ENCODE data around the gene CTNNA3.

CTNNA3 gene

DNA sequence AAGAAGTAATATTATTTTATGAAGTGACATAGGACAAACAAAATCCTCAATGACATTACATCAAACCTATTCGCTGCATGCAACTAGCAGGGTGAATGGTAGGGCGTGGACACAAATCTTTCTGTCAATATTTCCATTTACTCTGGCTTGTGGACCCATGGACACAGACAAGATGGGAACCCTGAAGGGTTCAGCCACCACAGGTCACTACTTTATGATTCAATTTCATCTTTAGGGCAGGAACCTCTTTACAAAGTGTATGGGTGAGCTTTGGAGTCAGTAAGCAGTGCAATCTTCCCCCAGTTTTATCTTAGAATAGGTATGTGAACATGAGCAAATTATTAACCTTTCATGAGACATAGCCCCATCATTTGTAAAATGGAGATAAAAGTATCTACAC lies 1752.5 kb downstream of the CTNNA3 start:
- in situ Hi-C loops (cut with MboI; ENCODE audit: low sequenced_read_pairs, unreplicated experiment), result no loop called here
- TF ChIP-seq, protein P1, sequence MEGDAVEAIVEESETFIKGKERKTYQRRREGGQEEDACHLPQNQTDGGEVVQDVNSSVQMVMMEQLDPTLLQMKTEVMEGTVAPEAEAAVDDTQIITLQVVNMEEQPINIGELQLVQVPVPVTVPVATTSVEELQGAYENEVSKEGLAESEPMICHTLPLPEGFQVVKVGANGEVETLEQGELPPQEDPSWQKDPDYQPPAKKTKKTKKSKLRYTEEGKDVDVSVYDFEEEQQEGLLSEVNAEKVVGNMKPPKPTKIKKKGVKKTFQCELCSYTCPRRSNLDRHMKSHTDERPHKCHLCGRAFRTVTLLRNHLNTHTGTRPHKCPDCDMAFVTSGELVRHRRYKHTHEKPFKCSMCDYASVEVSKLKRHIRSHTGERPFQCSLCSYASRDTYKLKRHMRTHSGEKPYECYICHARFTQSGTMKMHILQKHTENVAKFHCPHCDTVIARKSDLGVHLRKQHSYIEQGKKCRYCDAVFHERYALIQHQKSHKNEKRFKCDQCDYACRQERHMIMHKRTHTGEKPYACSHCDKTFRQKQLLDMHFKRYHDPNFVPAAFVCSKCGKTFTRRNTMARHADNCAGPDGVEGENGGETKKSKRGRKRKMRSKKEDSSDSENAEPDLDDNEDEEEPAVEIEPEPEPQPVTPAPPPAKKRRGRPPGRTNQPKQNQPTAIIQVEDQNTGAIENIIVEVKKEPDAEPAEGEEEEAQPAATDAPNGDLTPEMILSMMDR (IDR thresholded peaks at IDR 0.05; ENCODE audit: borderline replicate concordance, control extremely low read depth, extremely low read depth, insufficient read depth, missing control alignments), result no peak
- no peak for DNase-seq (ENCODE audit: low spot score)

DNA sequence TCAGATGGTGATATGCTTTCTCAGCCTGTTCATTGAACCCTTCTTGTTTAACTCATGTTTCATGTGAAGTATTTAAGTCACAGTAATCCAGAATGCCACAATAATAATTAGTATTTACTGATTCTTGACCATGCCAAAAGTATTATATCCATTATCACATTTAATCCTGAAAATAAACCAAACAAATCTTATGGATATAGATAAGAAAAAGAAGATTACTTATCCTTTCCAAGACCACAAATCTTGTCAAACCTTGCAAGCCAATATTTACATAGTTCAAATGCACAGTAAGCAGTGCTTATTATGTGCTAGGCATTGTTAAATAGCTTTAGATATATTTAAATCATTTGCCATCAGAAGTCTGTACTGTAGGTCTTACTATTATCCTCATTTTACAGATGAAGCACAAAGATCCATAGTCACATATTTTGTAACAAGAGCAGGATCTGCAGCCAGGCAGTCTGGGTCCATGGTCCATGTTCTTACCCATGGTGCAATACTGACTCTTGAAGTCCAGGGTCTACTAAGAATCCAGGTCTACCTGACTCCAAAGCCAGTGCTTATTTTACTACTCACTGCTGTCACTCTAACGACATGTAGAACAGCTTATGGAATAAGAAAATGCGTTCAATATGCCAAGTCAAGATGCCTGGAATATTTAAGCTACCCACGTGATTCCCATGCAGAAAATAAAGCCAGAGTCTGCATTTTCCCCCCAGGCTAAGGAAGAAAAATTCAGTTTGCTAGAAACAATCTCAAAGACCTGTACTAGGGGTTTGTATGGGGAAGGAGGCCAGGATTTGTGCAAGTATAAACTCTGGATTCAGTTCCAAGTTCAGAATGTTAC lies 1755.0 kb downstream of the CTNNA3 start:
- no peak for DNase-seq (ENCODE audit: low spot score)
- TF ChIP-seq, protein P1 (IDR thresholded peaks at IDR 0.05; ENCODE audit: borderline replicate concordance, control extremely low read depth, extremely low read depth, insufficient read depth, missing control alignments), result no peak
- in situ Hi-C loops (cut with MboI; ENCODE audit: low sequenced_read_pairs, unreplicated experiment), result no loop called here

DNA sequence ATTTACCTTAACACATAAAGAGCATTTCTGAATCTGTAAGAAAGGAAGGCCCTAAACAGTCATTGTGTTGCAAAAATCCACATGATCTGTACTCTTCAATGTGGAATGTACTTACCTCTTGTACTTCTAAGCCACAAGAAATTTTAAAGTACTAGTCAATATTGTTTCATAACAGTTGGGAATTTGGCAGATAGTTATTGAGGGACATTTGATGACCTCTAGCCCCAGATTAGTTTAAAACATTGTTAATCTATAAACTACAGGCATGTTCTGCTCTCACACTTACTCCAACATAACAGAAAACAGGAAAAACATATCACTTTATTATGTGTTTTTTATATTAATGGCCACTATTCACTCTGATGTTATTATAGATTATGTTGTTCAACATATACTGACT lies 1755.9 kb downstream of the CTNNA3 start:
- in situ Hi-C loops (cut with MboI; ENCODE audit: low sequenced_read_pairs, unreplicated experiment), result no loop called here
- no peak for DNase-seq (ENCODE audit: low spot score)
- TF ChIP-seq, protein P1 (IDR thresholded peaks at IDR 0.05; ENCODE audit: borderline replicate concordance, control extremely low read depth, extremely low read depth, insufficient read depth, missing control alignments), result no peak

DNA sequence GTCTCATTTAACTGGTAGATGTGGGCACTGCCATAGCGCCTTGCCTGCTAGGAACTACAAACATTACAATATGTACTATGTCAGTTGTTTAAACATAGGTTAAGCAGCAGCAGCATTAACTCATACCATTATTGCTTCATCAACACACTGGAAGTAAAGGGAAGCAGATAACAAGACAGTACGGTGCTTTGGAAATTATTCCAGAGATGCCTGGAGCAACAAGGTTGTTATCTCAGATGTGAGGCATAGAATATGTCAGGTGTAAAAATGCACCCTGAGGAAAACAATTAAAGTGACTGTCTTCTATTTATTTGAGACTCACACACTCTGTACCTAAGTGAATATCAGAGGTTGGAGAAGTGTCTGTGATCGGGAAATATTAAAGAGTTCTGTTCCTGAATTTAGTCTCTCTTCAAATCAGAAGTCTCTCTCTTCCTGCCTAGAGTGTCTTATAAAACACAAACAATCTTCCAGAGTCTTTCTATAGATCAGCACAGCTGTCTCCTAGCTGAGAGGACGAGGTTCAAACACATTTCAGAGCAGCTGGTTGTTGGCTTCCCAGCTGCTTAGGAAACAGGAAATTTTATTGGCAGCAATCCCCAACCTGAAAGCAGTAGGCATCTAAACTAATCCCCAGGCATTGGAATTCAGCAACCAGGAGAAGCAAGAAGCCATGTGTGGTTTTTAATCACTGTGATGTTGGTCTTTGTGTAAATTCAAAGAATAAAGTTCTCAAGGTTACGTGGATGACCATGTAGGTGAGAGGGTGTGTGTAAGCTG lies 1764.5 kb downstream of the CTNNA3 start:
- TF ChIP-seq, protein P1 (IDR thresholded peaks at IDR 0.05; ENCODE audit: borderline replicate concordance, control extremely low read depth, extremely low read depth, insufficient read depth, missing control alignments), result no peak
- no peak for DNase-seq (ENCODE audit: low spot score)
- in situ Hi-C loops (cut with MboI; ENCODE audit: low sequenced_read_pairs, unreplicated experiment), result no loop called here

DNA sequence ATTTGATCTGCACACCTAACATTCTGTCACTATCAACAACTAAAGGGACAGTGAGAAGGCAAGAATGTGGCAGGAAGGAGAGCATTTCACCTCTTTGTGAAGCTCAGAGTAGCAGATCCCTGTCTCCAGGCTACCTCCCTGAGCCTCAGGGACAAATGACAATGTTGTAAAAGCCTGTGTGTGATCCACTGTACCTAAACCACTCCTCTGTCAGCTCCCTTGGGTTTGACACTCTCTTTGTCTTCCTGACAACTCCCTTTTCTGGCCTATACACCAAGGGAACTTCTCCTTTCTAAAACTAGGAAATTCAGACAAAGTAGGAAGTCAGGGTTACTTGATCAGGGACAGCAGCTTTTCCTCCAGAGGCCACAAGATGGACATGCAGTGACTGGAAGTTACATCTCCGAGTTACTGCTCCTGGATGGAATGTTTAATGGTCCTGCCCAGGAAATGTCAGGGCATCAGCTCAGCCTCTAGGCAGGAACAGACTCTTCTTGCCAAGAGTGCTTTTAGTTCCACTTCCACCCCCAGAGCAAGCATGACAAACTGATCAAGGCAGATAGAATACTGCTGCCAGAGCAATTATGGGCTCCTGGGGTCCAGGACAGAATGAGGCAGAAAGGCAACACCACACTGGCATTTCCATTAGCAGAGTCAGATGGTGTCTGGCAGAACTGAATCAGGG lies 1784.7 kb downstream of the CTNNA3 start:
- DNase-seq (ENCODE audit: low spot score), result no peak
- TF ChIP-seq, protein P1 (IDR thresholded peaks at IDR 0.05; ENCODE audit: borderline replicate concordance, control extremely low read depth, extremely low read depth, insufficient read depth, missing control alignments), result no peak
- in situ Hi-C loops (cut with MboI; ENCODE audit: low sequenced_read_pairs, unreplicated experiment), result no loop called here

DNA sequence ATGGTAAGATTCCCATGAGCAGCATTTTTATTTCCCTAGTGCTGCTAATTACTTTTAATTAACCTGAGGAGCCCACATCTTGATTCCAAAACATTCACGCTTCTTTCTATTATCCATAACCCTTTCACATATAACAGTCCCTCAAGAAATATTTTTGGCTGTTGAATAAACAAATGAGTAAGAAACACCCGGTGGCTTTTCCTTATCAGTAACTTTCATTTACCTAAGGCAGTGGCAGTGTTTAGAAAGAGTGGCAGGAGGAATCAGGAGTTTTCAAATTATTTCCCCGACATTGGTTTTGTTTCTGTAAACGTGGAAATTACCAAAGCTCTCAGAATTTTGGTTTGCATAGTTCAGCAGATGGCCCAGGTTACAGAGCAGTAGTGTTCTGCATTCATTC lies 1785.8 kb downstream of the CTNNA3 start:
- in situ Hi-C loops (cut with MboI; ENCODE audit: low sequenced_read_pairs, unreplicated experiment), result no loop called here
- TF ChIP-seq, protein P1 (IDR thresholded peaks at IDR 0.05; ENCODE audit: borderline replicate concordance, control extremely low read depth, extremely low read depth, insufficient read depth, missing control alignments), result no peak
- no peak for DNase-seq (ENCODE audit: low spot score)

Measured in GM13976 (cell line).